ENCODE measurements around the gene SPHKAP.
A peak's percentile ranks its signal among the peaks of the same experiment; 100 is the strongest.

The SPHKAP gene

GRCh38 chr2:228040995-228041394, 140.5 kb downstream of the SPHKAP start:
- H3F3A ChIP-seq (ENCODE audit: insufficient read depth, low read length) = no peaks in the 10 kb centered on the region
- H3K9ac ChIP-seq (ENCODE audit: low read length) = no peak overlapping the region
- no peaks in the 10 kb centered on the region for H3K9me2 ChIP-seq (ENCODE audit: low read depth, low read length)
- H3K4me1 ChIP-seq (ENCODE audit: insufficient read depth, low read length, severe bottlenecking) = no peaks in the 10 kb centered on the region
- H3K27ac ChIP-seq (ENCODE audit: low read depth, low read length, poor library complexity, severe bottlenecking) = no peak overlapping the region
- H4K20me1 ChIP-seq (ENCODE audit: insufficient read depth, low read length) = no peaks in the 10 kb centered on the region
- H3K79me2 ChIP-seq (ENCODE audit: insufficient read depth, low read length) = no peaks in the 10 kb centered on the region
- TF ChIP-seq CTCF (IDR thresholded peaks at IDR 0.05; ENCODE audit: low read length) (no peak), EZH2 (IDR thresholded peaks at IDR 0.05; ENCODE audit: borderline replicate concordance, low read length) (no peak)
- H3K27me3 ChIP-seq (ENCODE audit: insufficient read depth, low read length) = no peaks in the 10 kb centered on the region
- H3K36me3 ChIP-seq (ENCODE audit: insufficient read depth, low read length) = no peaks in the 10 kb centered on the region
- no peaks in the 10 kb centered on the region for H3K9me3 ChIP-seq (ENCODE audit: low read length)
- no peak overlapping the region for H2AFZ ChIP-seq (ENCODE audit: low read length)
- no peak overlapping the region for H3K4me3 ChIP-seq (ENCODE audit: low read depth, low read length, poor library complexity, severe bottlenecking)
- no peak overlapping the region for H3K4me2 ChIP-seq (ENCODE audit: low read length)

GRCh38 chr2:228039752-228040534, 141.5 kb downstream of the SPHKAP start:
- TF ChIP-seq EZH2 (IDR thresholded peaks at IDR 0.05; ENCODE audit: borderline replicate concordance, low read length) = no peak
- peak; percentile 69 for TF ChIP-seq CTCF (IDR thresholded peaks at IDR 0.05; ENCODE audit: low read length)
- Histone ChIP-seq H3K4me2 (ENCODE audit: low read length) (no peak overlapping the region), H3F3A (ENCODE audit: insufficient read depth, low read length) (no peaks in the 10 kb centered on the region)

GRCh38 chr2:228038967-228039366, 142.5 kb downstream of the SPHKAP start:
- Histone ChIP-seq H3K27me3 (ENCODE audit: insufficient read depth, low read length) (no peaks in the 10 kb centered on the region), H2AFZ (ENCODE audit: low read length) (no peak overlapping the region)

More at GRCh38 chr2:228039752-228040534, 141.5 kb downstream of the SPHKAP start:
- no peaks in the 10 kb centered on the region for H3K9me2 ChIP-seq (ENCODE audit: low read depth, low read length)
- H3K9ac ChIP-seq (ENCODE audit: low read length) = no peak overlapping the region
- no peak overlapping the region for H2AFZ ChIP-seq (ENCODE audit: low read length)
- H3K9me3 ChIP-seq (ENCODE audit: low read length) = no peaks in the 10 kb centered on the region
- H3K36me3 ChIP-seq (ENCODE audit: insufficient read depth, low read length) = no peaks in the 10 kb centered on the region
- no peak overlapping the region for H3K4me3 ChIP-seq (ENCODE audit: low read depth, low read length, poor library complexity, severe bottlenecking)
- no peaks in the 10 kb centered on the region for H4K20me1 ChIP-seq (ENCODE audit: insufficient read depth, low read length)
- no peaks in the 10 kb centered on the region for H3K27me3 ChIP-seq (ENCODE audit: insufficient read depth, low read length)
- no peak overlapping the region for H3K27ac ChIP-seq (ENCODE audit: low read depth, low read length, poor library complexity, severe bottlenecking)
- H3K79me2 ChIP-seq (ENCODE audit: insufficient read depth, low read length) = no peaks in the 10 kb centered on the region
- H3K4me1 ChIP-seq (ENCODE audit: insufficient read depth, low read length, severe bottlenecking) = no peaks in the 10 kb centered on the region

More at GRCh38 chr2:228038967-228039366, 142.5 kb downstream of the SPHKAP start:
- Histone ChIP-seq H3K9me2 (ENCODE audit: low read depth, low read length) (no peaks in the 10 kb centered on the region), H3K4me2 (ENCODE audit: low read length) (no peak overlapping the region), H3K36me3 (ENCODE audit: insufficient read depth, low read length) (no peaks in the 10 kb centered on the region), H3F3A (ENCODE audit: insufficient read depth, low read length) (no peaks in the 10 kb centered on the region), H3K9ac (ENCODE audit: low read length) (no peak overlapping the region), H3K27ac (ENCODE audit: low read depth, low read length, poor library complexity, severe bottlenecking) (no peak overlapping the region), H3K4me3 (ENCODE audit: low read depth, low read length, poor library complexity, severe bottlenecking) (no peak overlapping the region), H3K9me3 (ENCODE audit: low read length) (no peaks in the 10 kb centered on the region), H4K20me1 (ENCODE audit: insufficient read depth, low read length) (no peaks in the 10 kb centered on the region), H3K79me2 (ENCODE audit: insufficient read depth, low read length) (no peaks in the 10 kb centered on the region), H3K4me1 (ENCODE audit: insufficient read depth, low read length, severe bottlenecking) (no peaks in the 10 kb centered on the region)
- no peak for TF ChIP-seq CTCF (IDR thresholded peaks at IDR 0.05; ENCODE audit: low read length)
- TF ChIP-seq EZH2 (IDR thresholded peaks at IDR 0.05; ENCODE audit: borderline replicate concordance, low read length) = no peak
